GM12892 (cell line): Measurements from ENCODE around the gene DCST1.

Experiments
- POLR2AphosphoS5 ChIP-seq: IDR thresholded peaks from 2 replicates; pipeline ENCODE4 v1.6.1; 2011; ENCODE audit warnings: low read depth, low read length, control low read depth
- TAF1 ChIP-seq: IDR thresholded peaks from 2 replicates; pipeline ENCODE4 v1.6.1; 2011; ENCODE audit warnings: low read depth, mild to moderate bottlenecking, control low read depth, low read length, borderline replicate concordance

DNA sequence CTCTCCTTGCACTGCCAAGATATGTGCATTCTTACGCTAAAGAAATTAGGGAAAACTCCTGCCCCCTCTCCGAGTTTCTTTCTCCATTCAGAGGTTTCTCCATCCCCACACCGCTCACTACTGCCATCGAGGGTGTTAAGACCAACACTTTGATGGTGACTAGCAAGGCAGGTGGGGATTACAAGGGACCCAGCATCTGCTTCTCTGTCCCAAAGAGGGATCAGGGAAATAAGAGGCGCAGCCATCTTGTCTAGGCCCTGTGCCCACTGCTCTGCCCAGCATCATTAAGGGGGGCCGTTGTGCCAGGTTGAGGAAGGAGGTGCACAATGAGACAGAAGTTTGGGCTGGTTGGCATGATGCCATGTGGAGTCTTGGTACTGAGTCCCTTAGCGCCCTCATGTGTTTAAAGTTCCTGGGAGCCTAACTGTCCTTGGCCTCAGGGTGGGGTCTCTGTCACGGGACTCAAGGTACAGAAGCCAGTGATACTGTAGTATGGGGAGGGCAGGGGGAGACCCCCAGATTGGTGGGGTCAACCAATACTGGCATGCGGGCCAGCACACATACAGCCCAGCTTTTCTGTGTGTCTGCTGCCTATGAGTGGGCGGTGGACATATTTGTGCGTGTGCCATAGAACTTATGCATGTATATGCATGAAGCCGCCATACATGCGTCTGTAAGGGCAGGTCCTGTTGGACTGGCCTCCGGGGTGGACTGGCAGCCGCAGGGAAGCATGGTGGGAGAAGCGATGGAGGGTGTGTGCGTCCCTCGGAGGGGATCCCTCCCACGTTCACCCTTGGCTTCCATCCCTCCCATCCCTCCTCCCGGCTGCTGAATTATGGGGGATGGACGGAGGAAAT lies 50.5 kb downstream of the DCST1 start:
- TF ChIP-seq POLR2AphosphoS5 (no peak), TAF1 (no peak)
